ENCODE measurements around the gene CMC4.

Gene CMC4

GRCh38 chrX:155023907-155024833 lies 46.8 kb downstream of the CMC4 start:
- H3K4me3 ChIP-seq (ENCODE audit: insufficient read depth in 1 of 2, low read depth in 1 of 2, low read length in 2 of 2), result no peak overlapping the region
- 90% methylated on average over 4 of the region's 6 CpGs for WGBS

GRCh38 chrX:155022585-155022984 lies 48.4 kb downstream of the CMC4 start, which contains the start of gene F8:
TSS of gene F8 (minus strand) at chrX:155022723. CDS start at chrX:155022552, 171 bp downstream.
- H3K14ac ChIP-seq (ENCODE audit: low read length in 2 of 2), result no peak within 1 kb of the TSS
- no peak within 1 kb of the TSS for H2BK12ac ChIP-seq (ENCODE audit: low read length in 2 of 2)
- H2BK120ac ChIP-seq (ENCODE audit: low read depth, low read length), result no peak within 1 kb of the TSS
- no peak within 1 kb of the TSS for H3K18ac ChIP-seq (ENCODE audit: low read depth in 1 of 2, low read length in 2 of 2)
- H3K36me3 ChIP-seq (ENCODE audit: control insufficient read depth in 1 of 2, insufficient read depth in 2 of 2, low read depth in 1 of 2, low read length in 2 of 2), result no peaks in the 10 kb centered on the region
- H3K79me1 ChIP-seq (replicated peaks; ENCODE audit: low read length, poor library complexity, severe bottlenecking), result no peaks in the 10 kb centered on the region
- H4K8ac ChIP-seq (ENCODE audit: low read length), result no peak within 1 kb of the TSS
- no peaks in the 10 kb centered on the region for H3K9me3 ChIP-seq (ENCODE audit: control insufficient read depth, low read length)
- no peak within 1 kb of the TSS for H3K4me3 ChIP-seq (ENCODE audit: insufficient read depth in 1 of 2, low read depth in 1 of 2, low read length in 2 of 2)
- no peak within 1 kb of the TSS for H3K9ac ChIP-seq (ENCODE audit: low read length)
- WGBS, result 0% methylated on average over 1 of the region's 1 CpG
- H3K27ac ChIP-seq (ENCODE audit: low read length, poor library complexity, severe bottlenecking), result no peak within 1 kb of the TSS
- H3K4me2 ChIP-seq (ENCODE audit: low read length, poor library complexity, severe bottlenecking), result no peak within 1 kb of the TSS
- no peak within 1 kb of the TSS for H3K4ac ChIP-seq (ENCODE audit: low read depth in 1 of 2, low read length in 2 of 2)
- DNase-seq, result no peak
- no peak within 1 kb of the TSS for H2AFZ ChIP-seq (ENCODE audit: low read depth, low read length)
- H3K27me3 ChIP-seq (ENCODE audit: control insufficient read depth in 1 of 2, insufficient read depth in 1 of 2, low read length in 2 of 2), result no peaks in the 10 kb centered on the region
- no peaks in the 10 kb centered on the region for H3K4me1 ChIP-seq (ENCODE audit: control insufficient read depth, insufficient read depth, low read depth, low read length)
- no peak within 1 kb of the TSS for H2AK5ac ChIP-seq (ENCODE audit: low read length, severe bottlenecking)
- H2BK15ac ChIP-seq (ENCODE audit: low read depth, poor library complexity, severe bottlenecking), result no peak within 1 kb of the TSS
- no peak within 1 kb of the TSS for H2BK5ac ChIP-seq (ENCODE audit: low read depth, low read length, poor library complexity, severe bottlenecking)
- H4K91ac ChIP-seq (ENCODE audit: low read length), result no peak within 1 kb of the TSS
- no peak within 1 kb of the TSS for H3K23ac ChIP-seq (ENCODE audit: low read length in 2 of 2)

More at GRCh38 chrX:155023907-155024833, 46.8 kb downstream of the CMC4 start:
- no peak overlapping the region for H3K27ac ChIP-seq (ENCODE audit: low read length, poor library complexity, severe bottlenecking)
- no peak overlapping the region for H2BK120ac ChIP-seq (ENCODE audit: low read depth, low read length)
- no peak overlapping the region for H2BK12ac ChIP-seq (ENCODE audit: low read length in 2 of 2)
- no peak overlapping the region for H3K23ac ChIP-seq (ENCODE audit: low read length in 2 of 2)
- H3K4me1 ChIP-seq (ENCODE audit: control insufficient read depth, insufficient read depth, low read depth, low read length), result no peaks in the 10 kb centered on the region
- no peaks in the 10 kb centered on the region for H3K79me1 ChIP-seq (replicated peaks; ENCODE audit: low read length, poor library complexity, severe bottlenecking)
- no peak overlapping the region for H4K8ac ChIP-seq (ENCODE audit: low read length)
- no peak for DNase-seq
- no peak overlapping the region for H3K4me2 ChIP-seq (ENCODE audit: low read length, poor library complexity, severe bottlenecking)
- H2BK5ac ChIP-seq (ENCODE audit: low read depth, low read length, poor library complexity, severe bottlenecking), result no peak overlapping the region
- H3K36me3 ChIP-seq (ENCODE audit: control insufficient read depth in 1 of 2, insufficient read depth in 2 of 2, low read depth in 1 of 2, low read length in 2 of 2), result no peaks in the 10 kb centered on the region
- H4K91ac ChIP-seq (ENCODE audit: low read length), result no peak overlapping the region
- no peak overlapping the region for H2AFZ ChIP-seq (ENCODE audit: low read depth, low read length)
- H3K27me3 ChIP-seq (ENCODE audit: control insufficient read depth in 1 of 2, insufficient read depth in 1 of 2, low read length in 2 of 2), result no peaks in the 10 kb centered on the region
- no peak overlapping the region for H3K9ac ChIP-seq (ENCODE audit: low read length)
- no peak overlapping the region for H2BK15ac ChIP-seq (ENCODE audit: low read depth, poor library complexity, severe bottlenecking)
- no peak overlapping the region for H3K4ac ChIP-seq (ENCODE audit: low read depth in 1 of 2, low read length in 2 of 2)
- H3K18ac ChIP-seq (ENCODE audit: low read depth in 1 of 2, low read length in 2 of 2), result no peak overlapping the region
- no peaks in the 10 kb centered on the region for H3K9me3 ChIP-seq (ENCODE audit: control insufficient read depth, low read length)
- H3K14ac ChIP-seq (ENCODE audit: low read length in 2 of 2), result no peak overlapping the region
- H2AK5ac ChIP-seq (ENCODE audit: low read length, severe bottlenecking), result no peak overlapping the region

GRCh38 chrX:155020591-155020990 lies 50.3 kb downstream of the CMC4 start:
- Histone ChIP-seq H3K14ac (ENCODE audit: low read length in 2 of 2) (no peak overlapping the region), H3K79me1 (replicated peaks; ENCODE audit: low read length, poor library complexity, severe bottlenecking) (no peaks in the 10 kb centered on the region), H2AK5ac (ENCODE audit: low read length, severe bottlenecking) (no peak overlapping the region), H4K91ac (ENCODE audit: low read length) (no peak overlapping the region), H3K18ac (ENCODE audit: low read depth in 1 of 2, low read length in 2 of 2) (no peak overlapping the region), H3K4me1 (ENCODE audit: control insufficient read depth, insufficient read depth, low read depth, low read length) (no peaks in the 10 kb centered on the region), H2BK15ac (ENCODE audit: low read depth, poor library complexity, severe bottlenecking) (no peak overlapping the region), H2BK5ac (ENCODE audit: low read depth, low read length, poor library complexity, severe bottlenecking) (no peak overlapping the region), H2BK12ac (ENCODE audit: low read length in 2 of 2) (no peak overlapping the region), H3K9ac (ENCODE audit: low read length) (no peak overlapping the region), H3K36me3 (ENCODE audit: control insufficient read depth in 1 of 2, insufficient read depth in 2 of 2, low read depth in 1 of 2, low read length in 2 of 2) (no peaks in the 10 kb centered on the region), H3K4ac (ENCODE audit: low read depth in 1 of 2, low read length in 2 of 2) (no peak overlapping the region), H3K4me2 (ENCODE audit: low read length, poor library complexity, severe bottlenecking) (no peak overlapping the region), H4K8ac (ENCODE audit: low read length) (no peak overlapping the region), H3K4me3 (ENCODE audit: insufficient read depth in 1 of 2, low read depth in 1 of 2, low read length in 2 of 2) (no peak overlapping the region), H3K9me3 (ENCODE audit: control insufficient read depth, low read length) (no peaks in the 10 kb centered on the region), H3K27me3 (ENCODE audit: control insufficient read depth in 1 of 2, insufficient read depth in 1 of 2, low read length in 2 of 2) (no peaks in the 10 kb centered on the region), H2AFZ (ENCODE audit: low read depth, low read length) (no peak overlapping the region), H3K27ac (ENCODE audit: low read length, poor library complexity, severe bottlenecking) (no peak overlapping the region), H3K23ac (ENCODE audit: low read length in 2 of 2) (no peak overlapping the region), H2BK120ac (ENCODE audit: low read depth, low read length) (no peak overlapping the region)
- WGBS, result no CpG with 5 or more reads among the region's 3 CpGs
- DNase-seq, result no peak
